ENCODE measurements around the gene MYO5A.
A peak's percentile ranks its signal among the peaks of the same experiment; 100 is the strongest.

Gene MYO5A

DNA sequence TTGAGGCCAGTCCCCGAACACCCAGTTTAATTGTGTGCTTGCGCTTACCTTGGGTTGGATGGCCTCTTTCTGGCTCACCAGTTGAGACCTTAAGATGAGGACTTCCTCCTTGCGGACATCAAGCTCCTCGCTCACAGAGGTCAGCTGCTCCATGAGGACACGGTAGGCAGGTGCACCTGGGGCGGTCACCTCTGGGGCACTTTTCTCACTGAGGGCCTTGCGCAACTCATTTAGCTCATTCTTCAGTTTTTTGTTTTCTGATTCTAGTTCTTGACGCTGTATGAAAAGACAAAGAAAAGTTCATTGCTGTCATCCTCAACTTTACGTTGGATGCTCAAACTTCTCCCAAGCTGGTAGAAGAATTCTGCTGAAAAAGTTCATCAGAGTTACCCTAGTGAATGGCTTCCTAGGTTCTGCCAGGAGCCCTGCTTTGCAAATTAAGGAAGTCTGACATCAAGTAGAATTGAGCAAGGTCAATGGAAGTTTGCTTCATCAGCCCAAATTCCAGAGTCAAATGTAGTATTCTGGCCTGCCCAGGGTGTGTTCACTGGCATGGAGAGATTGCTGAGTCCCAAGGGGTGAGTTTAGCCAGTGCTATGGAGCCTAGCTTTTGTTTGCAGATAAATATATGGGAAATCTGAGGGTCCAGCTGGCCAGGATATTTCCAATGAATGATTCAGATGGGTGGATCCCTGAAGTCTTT lies 177.3 kb downstream of the MYO5A start:
- in situ Hi-C loops (cut with HindIII; ENCODE audit: low sequenced_read_pairs), result no loop called here
- DNase-seq (ENCODE audit: low read depth, low spot score), result no peak
- TF ChIP-seq, protein P1, sequence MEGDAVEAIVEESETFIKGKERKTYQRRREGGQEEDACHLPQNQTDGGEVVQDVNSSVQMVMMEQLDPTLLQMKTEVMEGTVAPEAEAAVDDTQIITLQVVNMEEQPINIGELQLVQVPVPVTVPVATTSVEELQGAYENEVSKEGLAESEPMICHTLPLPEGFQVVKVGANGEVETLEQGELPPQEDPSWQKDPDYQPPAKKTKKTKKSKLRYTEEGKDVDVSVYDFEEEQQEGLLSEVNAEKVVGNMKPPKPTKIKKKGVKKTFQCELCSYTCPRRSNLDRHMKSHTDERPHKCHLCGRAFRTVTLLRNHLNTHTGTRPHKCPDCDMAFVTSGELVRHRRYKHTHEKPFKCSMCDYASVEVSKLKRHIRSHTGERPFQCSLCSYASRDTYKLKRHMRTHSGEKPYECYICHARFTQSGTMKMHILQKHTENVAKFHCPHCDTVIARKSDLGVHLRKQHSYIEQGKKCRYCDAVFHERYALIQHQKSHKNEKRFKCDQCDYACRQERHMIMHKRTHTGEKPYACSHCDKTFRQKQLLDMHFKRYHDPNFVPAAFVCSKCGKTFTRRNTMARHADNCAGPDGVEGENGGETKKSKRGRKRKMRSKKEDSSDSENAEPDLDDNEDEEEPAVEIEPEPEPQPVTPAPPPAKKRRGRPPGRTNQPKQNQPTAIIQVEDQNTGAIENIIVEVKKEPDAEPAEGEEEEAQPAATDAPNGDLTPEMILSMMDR (IDR thresholded peaks at IDR 0.05; ENCODE audit: low read depth, low read length), result no peak
- H3K4me3 ChIP-seq (ENCODE audit: low read depth, low read length), result no peak overlapping the region

DNA sequence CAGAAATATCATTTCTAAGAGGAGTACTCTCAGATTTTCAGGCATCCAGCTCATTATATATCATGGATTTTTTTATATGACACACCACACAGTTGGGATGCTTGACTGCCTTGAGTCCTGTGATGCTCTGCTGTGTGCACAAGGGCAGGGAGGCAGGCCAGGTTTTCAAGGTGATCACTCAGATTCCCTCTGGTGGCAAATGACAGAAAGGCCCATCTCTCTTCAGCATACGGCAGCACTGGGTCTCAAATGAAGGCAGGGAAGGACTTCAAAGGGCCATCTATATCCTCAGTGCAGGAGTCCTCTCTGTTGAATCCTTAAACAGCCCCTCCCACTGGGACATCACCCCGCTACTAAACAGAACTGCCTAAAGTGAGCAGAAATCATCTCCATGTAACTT lies 178.3 kb downstream of the MYO5A start:
- TF ChIP-seq, protein P1 (IDR thresholded peaks at IDR 0.05; ENCODE audit: low read depth, low read length), result no peak

DNA sequence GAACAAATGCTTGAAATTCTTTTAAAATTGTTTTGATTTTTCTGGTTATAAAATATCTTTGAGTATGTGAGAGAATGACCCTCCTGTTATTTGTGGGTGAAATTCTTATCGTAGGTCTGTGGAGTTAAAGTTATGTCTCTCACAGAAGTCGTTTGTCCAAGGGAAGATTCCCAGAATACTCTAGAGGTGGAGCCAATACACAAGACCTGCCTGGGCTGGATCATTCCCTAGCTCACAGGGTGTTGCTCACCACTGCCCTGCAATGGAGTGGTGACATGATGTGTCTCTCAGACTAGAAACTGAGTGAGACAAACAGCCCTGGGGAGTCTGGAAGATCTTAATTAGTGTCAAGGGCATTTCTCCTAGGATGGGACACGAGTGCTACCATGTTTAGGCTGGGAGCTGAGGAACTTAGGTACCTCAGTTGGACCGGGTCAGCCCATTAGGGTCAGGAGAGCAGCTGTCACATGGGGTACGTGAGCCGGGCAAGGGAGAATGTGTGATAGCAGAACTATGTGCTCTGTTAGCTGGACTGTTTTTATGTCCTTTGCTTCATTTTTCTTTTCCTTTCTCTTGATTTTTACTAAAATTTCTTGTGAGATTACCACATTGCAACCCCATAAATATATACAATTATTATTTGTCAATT lies 179.5 kb downstream of the MYO5A start:
- in situ Hi-C loops (cut with HindIII; ENCODE audit: low sequenced_read_pairs), result no loop called here
- TF ChIP-seq, protein P1 (IDR thresholded peaks at IDR 0.05; ENCODE audit: low read depth, low read length), result no peak
- DNase-seq (ENCODE audit: low read depth, low spot score), result no peak
- H3K4me3 ChIP-seq (ENCODE audit: low read depth, low read length), result no peak overlapping the region

More for the DNA sequence above, 178.3 kb downstream of the MYO5A start:
- in situ Hi-C loops (cut with HindIII; ENCODE audit: low sequenced_read_pairs), result no loop called here
- DNase-seq (ENCODE audit: low read depth, low spot score), result no peak
- H3K4me3 ChIP-seq (ENCODE audit: low read depth, low read length), result no peak overlapping the region

DNA sequence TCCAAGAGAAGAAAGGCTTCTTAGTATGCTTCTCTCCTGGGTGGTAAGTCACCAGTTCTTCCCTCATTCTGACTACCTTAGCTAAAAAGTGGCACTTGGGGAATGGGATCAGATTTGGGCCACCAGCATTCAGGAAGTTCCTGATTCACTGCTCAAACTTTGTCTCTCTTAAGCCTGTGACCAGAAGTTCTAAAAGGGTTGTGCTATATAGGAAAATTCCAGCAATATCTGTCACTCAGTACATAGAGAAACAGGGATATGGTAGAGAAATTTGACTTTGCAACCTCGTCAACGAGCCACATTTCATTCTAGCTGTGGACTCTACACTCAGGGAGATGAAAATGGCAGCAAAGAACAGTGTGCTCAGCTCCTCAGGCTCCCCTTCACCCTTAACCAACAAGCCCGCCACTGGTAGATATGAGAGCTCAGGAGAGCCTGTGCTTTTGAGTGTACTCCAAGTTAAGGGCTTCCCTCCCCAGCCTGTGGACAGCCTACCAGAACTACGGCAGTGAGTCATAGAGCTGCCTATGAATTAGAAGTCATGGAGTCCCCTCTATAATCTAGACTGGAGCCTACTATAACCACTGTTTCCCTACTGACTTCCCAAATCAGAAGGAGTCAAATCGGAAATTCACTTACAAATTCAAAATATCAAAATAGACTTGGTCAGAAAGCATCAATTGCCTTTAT lies 180.5 kb downstream of the MYO5A start:
- peak; percentile 30 for DNase-seq (ENCODE audit: low read depth, low spot score)

DNA sequence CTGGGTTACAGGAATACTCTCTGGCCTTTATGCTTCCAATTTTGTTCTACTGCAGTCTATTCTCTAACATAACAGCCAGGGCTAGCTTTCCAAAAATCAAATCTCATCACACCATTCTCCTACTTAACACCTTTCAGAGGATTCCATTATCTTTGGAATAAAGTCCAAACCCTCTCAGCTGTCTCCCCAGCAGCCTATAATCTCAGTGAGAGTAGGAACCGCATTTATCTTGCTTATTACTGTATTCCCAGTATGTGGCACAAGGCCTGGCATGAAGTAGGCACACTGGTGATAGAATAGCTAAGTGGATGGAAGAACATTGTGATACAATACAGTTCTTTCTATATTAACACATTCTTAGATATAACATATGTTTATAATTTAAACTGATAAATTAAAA lies 184.1 kb downstream of the MYO5A start:
- in situ Hi-C loops (cut with HindIII; ENCODE audit: low sequenced_read_pairs), result no loop called here
- TF ChIP-seq, protein P1 (IDR thresholded peaks at IDR 0.05; ENCODE audit: low read depth, low read length), result no peak
- H3K4me3 ChIP-seq (ENCODE audit: low read depth, low read length), result no peak overlapping the region
- no peak for DNase-seq (ENCODE audit: low read depth, low spot score)

More for the DNA sequence above, 180.5 kb downstream of the MYO5A start:
- in situ Hi-C loops (cut with HindIII; ENCODE audit: low sequenced_read_pairs), result no loop called here
- TF ChIP-seq, protein P1 (IDR thresholded peaks at IDR 0.05; ENCODE audit: low read depth, low read length), result no peak
- H3K4me3 ChIP-seq (ENCODE audit: low read depth, low read length), result no peak overlapping the region

DNA sequence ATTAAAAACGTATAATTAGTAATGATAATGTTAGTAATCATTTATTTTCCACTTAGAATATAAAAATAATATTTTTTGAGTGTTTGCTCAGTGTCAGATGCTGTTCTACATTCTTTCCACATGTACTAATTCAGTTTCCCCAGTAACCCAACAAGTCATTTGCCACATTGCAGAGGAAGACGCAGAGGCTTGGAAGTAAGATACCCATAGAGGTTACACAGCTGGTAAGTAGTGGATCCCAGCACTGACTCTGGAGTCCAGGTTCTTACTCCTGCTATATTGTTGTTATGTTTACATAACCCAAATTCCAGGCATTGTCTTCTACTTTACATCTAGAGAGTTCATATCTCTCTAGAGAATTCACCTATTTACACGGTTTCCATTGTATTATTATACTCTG lies 184.8 kb downstream of the MYO5A start:
- in situ Hi-C loops (cut with HindIII; ENCODE audit: low sequenced_read_pairs), result no loop called here
- TF ChIP-seq, protein P1 (IDR thresholded peaks at IDR 0.05; ENCODE audit: low read depth, low read length), result no peak
- DNase-seq (ENCODE audit: low read depth, low spot score), result peak; percentile 27
- H3K4me3 ChIP-seq (ENCODE audit: low read depth, low read length), result no peak overlapping the region

Data from astrocyte of the spinal cord (primary cell).